Activated naive CD8-positive, alpha-beta T cell (primary cell): ENCODE measurements around the gene PAMR1.
"Not testable (repeated sequence)": the region's sequence is repeated elsewhere in the genome, so short reads cannot be mapped to it uniquely, and the experiment has no call there.

Experiments
- H3K27ac Mint-ChIP-seq: one replicate; pipeline ENCODE4 v1.8.0; 2021; ENCODE audit warnings: mixed read lengths
- H3K27me3 Mint-ChIP-seq: one replicate; pipeline ENCODE4 v1.8.0; 2021; ENCODE audit warnings: mixed read lengths
- H3K36me3 Mint-ChIP-seq: one replicate; pipeline ENCODE4 v1.8.0; 2021; ENCODE audit warnings: mixed read lengths
- H3K4me1 Mint-ChIP-seq: one replicate; pipeline ENCODE4 v1.8.0; 2021; ENCODE audit warnings: low read depth, mixed read lengths
- H3K4me3 Mint-ChIP-seq: one replicate; pipeline ENCODE4 v1.8.0; 2021; ENCODE audit warnings: mild to moderate bottlenecking, mixed read lengths
- H3K9me3 Mint-ChIP-seq: one replicate; pipeline ENCODE4 v1.8.0; 2021; ENCODE audit warnings: low read depth, mixed read lengths

Gene PAMR1

DNA sequence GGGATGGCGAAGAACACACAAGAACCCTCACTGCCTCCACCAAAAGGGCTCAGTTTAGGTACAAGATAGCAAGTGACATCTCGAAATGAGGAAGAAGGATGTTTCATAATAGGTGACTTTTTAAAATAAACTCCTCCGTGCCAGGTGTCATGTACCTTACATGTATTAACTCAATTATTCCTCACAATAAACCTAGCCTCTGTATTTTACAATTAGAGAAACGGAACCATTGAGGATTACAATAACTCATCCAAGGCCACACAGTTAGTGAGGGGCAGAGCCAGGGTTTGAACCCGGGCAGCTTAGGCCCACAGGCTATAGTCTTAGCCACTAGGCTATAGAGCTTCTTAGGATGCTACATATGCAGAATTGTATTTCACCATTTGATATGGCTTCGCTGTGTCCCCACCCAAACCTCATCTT is 965 bp upstream of the PAMR1 start:
- Mint-ChIP-seq H3K27ac (no peak overlapping the region), H3K9me3 (no peaks in the 10 kb centered on the region), H3K36me3 (peaks cover 2% of the 10 kb centered on the region), H3K27me3 (peaks cover 39% of the 10 kb centered on the region), H3K4me1 (peaks cover 4% of the 10 kb centered on the region), H3K4me3 (no peak overlapping the region)

DNA sequence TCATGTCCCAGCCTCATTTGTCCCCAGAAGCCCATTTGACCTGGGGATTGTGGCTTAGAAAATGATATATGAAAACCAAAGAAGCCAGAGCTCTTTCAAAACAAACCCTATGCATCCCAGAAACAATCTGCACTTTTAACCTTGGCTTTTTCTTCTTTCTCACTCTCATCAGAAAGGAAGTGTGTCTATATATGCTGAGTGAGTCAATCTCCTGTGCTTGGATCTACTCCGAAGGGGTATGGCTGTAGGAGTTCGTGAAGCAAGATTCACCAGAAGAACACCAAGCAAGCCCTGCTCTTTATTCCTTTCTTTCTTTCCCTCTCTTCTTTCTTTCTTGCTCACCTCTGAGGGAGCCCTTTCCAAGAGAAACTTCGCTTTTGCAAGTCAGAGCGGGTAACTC is 636 bp downstream of the PAMR1 start:
- no peaks in the 10 kb centered on the region for H3K9me3 Mint-ChIP-seq
- H3K36me3 Mint-ChIP-seq, result peaks cover 2% of the 10 kb centered on the region
- peaks cover 42% of the 10 kb centered on the region for H3K27me3 Mint-ChIP-seq
- peaks cover 4% of the 10 kb centered on the region for H3K4me1 Mint-ChIP-seq
- no peak overlapping the region for H3K4me3 Mint-ChIP-seq
- no peak overlapping the region for H3K27ac Mint-ChIP-seq

DNA sequence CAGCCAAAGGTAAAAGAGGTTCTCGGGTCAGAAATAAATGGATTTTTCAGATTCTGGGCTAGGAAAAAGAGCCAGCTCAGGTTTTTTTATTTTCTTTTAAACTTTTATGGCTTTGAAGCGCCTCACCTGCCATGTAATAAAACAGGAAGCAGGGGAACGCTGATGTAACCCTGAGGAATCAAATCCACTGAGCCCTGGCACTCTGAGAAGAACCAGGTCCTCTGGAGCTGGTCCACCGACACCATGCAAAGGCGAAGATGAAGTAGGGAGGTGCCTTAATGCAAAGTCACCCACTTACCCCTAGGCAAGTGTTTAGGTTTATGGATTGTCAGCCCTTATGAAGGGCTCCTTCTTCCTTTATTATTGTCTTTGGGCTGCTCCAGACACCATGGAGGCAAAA is 1.6 kb downstream of the PAMR1 start:
- H3K27ac Mint-ChIP-seq, result no peak overlapping the region
- H3K36me3 Mint-ChIP-seq, result peaks cover 2% of the 10 kb centered on the region
- peaks cover 40% of the 10 kb centered on the region for H3K27me3 Mint-ChIP-seq
- no peak overlapping the region for H3K4me3 Mint-ChIP-seq
- H3K4me1 Mint-ChIP-seq, result peaks cover 4% of the 10 kb centered on the region
- no peaks in the 10 kb centered on the region for H3K9me3 Mint-ChIP-seq

DNA sequence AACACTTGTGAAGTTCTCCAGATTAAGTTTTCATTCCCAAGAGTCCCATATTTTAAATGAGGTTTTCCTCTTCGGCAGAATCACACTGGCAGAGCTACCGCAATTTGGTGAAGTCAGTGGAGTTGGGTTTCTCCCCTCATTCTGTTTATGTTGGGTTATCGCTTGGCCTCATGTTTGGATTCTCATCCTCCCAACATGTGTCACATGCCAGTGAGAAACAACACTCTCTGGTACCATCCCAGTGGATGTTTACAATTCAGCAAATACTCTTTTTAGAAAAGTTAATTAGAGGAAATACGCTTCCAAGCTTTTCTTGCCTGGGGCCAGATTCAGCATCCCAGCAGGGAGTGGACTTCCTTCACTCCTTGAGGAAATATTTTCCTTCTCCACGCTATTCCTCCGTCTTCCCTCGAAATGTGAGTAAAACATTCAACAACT is 2.1 kb downstream of the PAMR1 start:
- H3K27me3 Mint-ChIP-seq, result peaks cover 42% of the 10 kb centered on the region
- H3K27ac Mint-ChIP-seq, result no peak overlapping the region
- H3K9me3 Mint-ChIP-seq, result no peaks in the 10 kb centered on the region
- H3K36me3 Mint-ChIP-seq, result peaks cover 2% of the 10 kb centered on the region
- H3K4me3 Mint-ChIP-seq, result no peak overlapping the region
- H3K4me1 Mint-ChIP-seq, result peaks cover 4% of the 10 kb centered on the region

DNA sequence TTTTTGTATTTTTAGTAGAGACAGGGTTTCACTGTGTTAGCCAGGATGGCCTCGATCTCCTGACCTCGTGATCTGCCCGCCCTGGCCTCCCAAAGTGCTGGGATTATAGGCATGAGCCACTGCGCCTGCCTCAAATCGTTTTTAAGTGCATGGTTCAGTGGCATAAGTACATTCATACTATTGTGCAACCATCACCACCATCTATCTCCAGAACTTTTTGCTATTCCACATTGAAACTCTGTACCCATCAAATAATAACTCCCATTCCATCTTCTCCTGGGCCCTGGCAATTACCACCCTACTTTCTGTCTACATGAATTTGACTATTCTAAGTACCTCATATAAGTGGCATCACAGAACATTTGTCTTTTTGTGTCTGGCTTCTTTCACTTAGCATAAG is 3.3 kb downstream of the PAMR1 start:
- peaks cover 43% of the 10 kb centered on the region for H3K27me3 Mint-ChIP-seq
- H3K27ac Mint-ChIP-seq, H3K9me3 Mint-ChIP-seq, H3K36me3 Mint-ChIP-seq, H3K4me3 Mint-ChIP-seq, H3K4me1 Mint-ChIP-seq: not testable (repeated sequence)

DNA sequence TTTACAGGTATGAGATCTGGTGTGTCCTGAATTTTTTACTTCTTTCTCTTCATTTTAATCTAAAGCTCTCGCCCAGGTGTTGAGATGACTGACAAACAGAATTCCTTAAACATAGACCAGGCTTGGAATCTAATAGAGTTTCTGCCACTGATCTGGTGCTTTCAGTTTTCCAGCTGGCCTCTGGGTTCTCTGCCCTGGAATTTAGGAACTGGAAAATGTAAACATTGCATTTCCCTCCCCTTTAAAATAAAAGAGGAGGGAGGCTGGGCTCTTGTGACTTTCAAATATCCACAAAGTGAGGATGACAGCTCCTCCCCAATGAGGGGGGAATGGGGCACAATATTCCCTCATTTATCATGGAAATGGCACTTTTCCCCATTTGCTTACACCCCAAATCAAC is 5.0 kb downstream of the PAMR1 start:
- peaks cover 2% of the 10 kb centered on the region for H3K36me3 Mint-ChIP-seq
- H3K27me3 Mint-ChIP-seq, result peaks cover 41% of the 10 kb centered on the region
- H3K27ac Mint-ChIP-seq, result no peak overlapping the region
- H3K9me3 Mint-ChIP-seq, result no peaks in the 10 kb centered on the region
- H3K4me1 Mint-ChIP-seq, result no peaks in the 10 kb centered on the region
- no peak overlapping the region for H3K4me3 Mint-ChIP-seq

DNA sequence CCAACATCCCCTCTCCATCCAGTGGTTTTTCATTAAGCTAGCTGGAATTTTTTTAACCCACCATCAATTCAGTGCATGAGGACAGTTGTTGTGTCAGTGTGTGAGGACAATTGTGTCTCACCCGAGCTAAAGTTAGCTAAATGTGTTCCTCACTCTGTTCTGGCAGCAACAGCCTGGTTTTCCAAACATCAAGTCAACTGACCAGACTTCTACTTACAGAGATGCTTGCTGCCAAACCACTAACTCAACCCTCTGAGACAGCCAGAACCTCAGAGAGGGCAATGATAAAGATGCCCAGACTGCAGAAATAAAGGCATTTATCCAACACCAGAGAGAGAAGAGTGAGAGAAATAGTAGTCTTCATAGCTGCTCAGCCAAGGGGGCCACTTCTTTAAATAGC is 6.7 kb downstream of the PAMR1 start:
- H3K4me1 Mint-ChIP-seq, result no peaks in the 10 kb centered on the region
- no peaks in the 10 kb centered on the region for H3K9me3 Mint-ChIP-seq
- peaks cover 37% of the 10 kb centered on the region for H3K27me3 Mint-ChIP-seq
- H3K27ac Mint-ChIP-seq, result no peak overlapping the region
- no peak overlapping the region for H3K4me3 Mint-ChIP-seq
- H3K36me3 Mint-ChIP-seq, result peaks cover 2% of the 10 kb centered on the region

DNA sequence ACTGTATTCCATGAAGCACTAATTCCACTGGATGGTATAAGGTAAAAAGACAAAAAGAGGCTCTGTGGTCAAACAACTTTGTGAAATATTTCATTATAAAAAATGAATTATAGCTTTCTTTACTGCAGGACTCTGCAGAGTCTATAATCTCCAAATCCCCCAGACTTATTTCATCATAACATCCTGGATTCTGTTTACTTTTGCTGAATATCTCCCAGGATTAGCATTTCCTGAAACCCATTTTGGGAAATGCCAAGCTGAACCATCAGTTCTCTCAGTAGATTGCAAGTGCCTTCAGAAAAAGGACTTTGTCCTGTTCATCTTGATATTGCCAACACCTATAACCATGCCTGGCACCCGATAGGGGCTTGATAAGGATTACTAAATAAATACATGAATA is 7.9 kb downstream of the PAMR1 start:
- Mint-ChIP-seq H3K9me3 (no peaks in the 10 kb centered on the region), H3K4me3 (no peak overlapping the region), H3K27me3 (peaks cover 33% of the 10 kb centered on the region), H3K4me1 (no peaks in the 10 kb centered on the region), H3K27ac (no peak overlapping the region), H3K36me3 (no peaks in the 10 kb centered on the region)

DNA sequence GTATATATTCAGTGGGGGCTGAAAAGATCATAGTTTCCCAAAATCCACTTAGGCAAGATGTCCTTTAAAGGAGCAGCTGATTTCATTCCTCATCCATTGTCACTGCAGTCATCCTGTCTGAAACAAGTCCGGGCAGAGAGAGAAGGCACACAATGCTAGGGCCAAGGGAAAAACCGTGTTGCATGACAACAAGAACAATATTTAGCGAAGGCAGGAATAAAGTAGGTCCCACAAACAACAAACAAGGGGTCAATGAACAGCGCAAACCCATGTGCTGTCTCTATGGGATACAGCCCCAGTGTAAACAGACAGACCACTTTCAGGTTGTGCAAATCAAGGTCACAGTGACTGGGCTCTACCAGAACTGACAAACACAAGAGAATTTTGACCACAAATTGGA is 9.0 kb downstream of the PAMR1 start:
- Mint-ChIP-seq H3K4me1 (no peaks in the 10 kb centered on the region), H3K27me3 (peaks cover 29% of the 10 kb centered on the region), H3K36me3 (no peaks in the 10 kb centered on the region), H3K27ac (no peak overlapping the region), H3K9me3 (no peaks in the 10 kb centered on the region), H3K4me3 (no peak overlapping the region)

DNA sequence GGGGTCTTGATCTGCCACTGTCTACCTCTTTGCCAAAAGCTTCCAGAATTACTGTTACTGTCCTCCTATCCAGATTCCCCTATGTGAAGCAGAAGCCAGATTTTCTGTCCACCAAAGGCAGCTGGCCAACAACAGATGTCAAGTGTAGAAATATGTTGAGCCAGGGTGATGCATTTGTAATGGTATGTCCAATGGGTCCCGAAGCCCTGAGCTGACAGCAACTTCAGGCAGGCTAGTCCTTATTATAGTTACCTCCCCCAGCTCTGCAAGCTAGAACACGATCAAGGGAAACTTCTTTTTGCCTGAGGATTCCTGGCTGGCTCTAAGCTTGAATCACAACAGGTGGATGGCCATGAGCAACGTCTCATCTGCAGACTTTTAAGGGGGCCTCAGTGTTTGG is 10.2 kb downstream of the PAMR1 start:
- no peak overlapping the region for H3K4me3 Mint-ChIP-seq
- H3K4me1 Mint-ChIP-seq, result no peaks in the 10 kb centered on the region
- H3K36me3 Mint-ChIP-seq, result no peaks in the 10 kb centered on the region
- no peaks in the 10 kb centered on the region for H3K9me3 Mint-ChIP-seq
- H3K27ac Mint-ChIP-seq, result no peak overlapping the region
- H3K27me3 Mint-ChIP-seq, result peaks cover 31% of the 10 kb centered on the region

DNA sequence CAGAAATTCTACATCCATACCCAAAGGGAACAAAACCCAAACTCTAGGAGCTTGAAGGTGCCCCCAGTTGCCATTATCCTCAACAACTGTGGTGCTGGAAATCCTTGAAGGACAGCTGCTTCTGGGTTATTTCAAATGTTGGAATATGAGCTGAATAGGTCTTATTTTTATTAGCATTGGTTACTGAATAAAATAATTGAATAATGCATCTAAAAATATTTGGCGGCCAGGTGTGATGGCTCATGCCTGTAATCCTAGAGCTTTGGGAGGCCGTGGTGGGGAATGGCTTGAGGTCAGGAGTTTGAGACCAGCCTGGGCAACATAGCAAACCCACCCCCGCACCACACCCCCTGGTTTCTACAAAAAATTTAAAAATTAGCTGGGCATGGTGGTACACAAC is 10.9 kb downstream of the PAMR1 start:
- Mint-ChIP-seq H3K4me1 (no peaks in the 10 kb centered on the region), H3K27me3 (peaks cover 28% of the 10 kb centered on the region), H3K9me3 (no peaks in the 10 kb centered on the region)

DNA sequence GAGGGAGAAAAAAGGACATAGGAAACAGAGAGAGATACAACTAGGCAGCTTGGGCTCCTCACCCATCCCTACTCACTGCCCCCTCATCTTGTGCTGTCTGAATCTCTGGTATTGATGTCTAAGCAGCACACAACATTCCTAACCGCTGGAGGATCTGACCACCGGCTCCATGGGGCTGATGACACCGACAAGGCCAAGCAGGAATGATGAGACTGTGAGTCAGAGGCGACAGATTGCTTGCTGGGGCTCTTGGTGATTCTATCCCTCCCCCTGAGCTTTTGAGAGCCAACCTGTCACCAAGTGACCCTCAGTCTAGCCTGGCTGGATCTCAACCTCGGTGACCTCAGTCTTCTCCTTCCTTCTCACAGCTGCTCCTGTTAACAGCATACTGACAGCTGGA is 13.8 kb downstream of the PAMR1 start:
- peaks cover 8% of the 10 kb centered on the region for H3K9me3 Mint-ChIP-seq
- peaks cover 3% of the 10 kb centered on the region for H3K36me3 Mint-ChIP-seq
- H3K4me3 Mint-ChIP-seq, result no peak overlapping the region
- no peak overlapping the region for H3K27ac Mint-ChIP-seq
- H3K4me1 Mint-ChIP-seq, result no peaks in the 10 kb centered on the region
- peaks cover 17% of the 10 kb centered on the region for H3K27me3 Mint-ChIP-seq

More for the DNA sequence above, 10.9 kb downstream of the PAMR1 start:
- H3K4me3 Mint-ChIP-seq, result no peak overlapping the region
- no peaks in the 10 kb centered on the region for H3K36me3 Mint-ChIP-seq
- no peak overlapping the region for H3K27ac Mint-ChIP-seq

DNA sequence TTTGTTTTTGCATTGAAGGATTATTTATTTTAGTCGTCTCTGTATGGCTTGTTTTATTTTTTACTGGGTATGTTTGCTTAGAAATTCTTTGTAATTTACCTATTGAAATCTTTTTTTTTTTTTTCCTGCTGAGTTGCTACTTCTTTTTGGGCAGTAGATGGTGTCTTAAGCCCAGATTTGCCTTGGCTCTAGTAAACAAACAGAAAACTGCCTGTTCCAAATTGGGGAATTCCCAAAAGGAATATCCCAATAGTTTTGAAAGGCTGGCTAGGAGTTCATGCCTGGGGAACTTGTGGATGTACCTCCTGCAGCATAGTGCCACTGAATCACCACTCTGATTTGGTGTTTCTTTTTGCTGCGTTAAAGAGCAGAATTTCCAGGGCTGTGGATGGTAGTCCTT is 17.7 kb downstream of the PAMR1 start:
- H3K4me1 Mint-ChIP-seq, result peaks cover 2% of the 10 kb centered on the region
- H3K36me3 Mint-ChIP-seq, result peaks cover 6% of the 10 kb centered on the region

DNA sequence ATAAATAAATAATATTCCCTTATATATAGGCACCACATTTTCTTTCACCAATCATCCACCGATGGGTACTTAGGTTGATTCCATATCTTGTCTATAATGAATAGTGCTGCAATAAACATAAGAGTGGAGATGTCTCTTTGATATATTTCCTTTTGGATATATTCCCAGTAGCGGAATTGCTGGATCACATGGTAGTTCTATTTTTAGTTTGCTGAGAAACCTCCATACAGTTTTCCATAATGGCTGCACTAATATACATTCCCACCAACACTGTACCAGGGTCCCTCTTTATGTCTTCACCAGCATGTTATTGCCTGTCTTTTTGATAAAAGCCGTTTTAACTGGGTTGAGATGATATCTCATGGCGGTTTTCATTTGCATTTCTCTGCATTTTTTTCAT is 23.6 kb downstream of the PAMR1 start:
- no peak overlapping the region for H3K4me3 Mint-ChIP-seq
- no peaks in the 10 kb centered on the region for H3K27me3 Mint-ChIP-seq
- peaks cover 3% of the 10 kb centered on the region for H3K36me3 Mint-ChIP-seq
- H3K27ac Mint-ChIP-seq, result no peak overlapping the region
- peaks cover 2% of the 10 kb centered on the region for H3K4me1 Mint-ChIP-seq
- H3K9me3 Mint-ChIP-seq, result peaks cover 10% of the 10 kb centered on the region

More for the DNA sequence above, 17.7 kb downstream of the PAMR1 start:
- Mint-ChIP-seq H3K4me3 (no peak overlapping the region), H3K27me3 (peaks cover 6% of the 10 kb centered on the region), H3K27ac (no peak overlapping the region), H3K9me3 (peaks cover 17% of the 10 kb centered on the region)

DNA sequence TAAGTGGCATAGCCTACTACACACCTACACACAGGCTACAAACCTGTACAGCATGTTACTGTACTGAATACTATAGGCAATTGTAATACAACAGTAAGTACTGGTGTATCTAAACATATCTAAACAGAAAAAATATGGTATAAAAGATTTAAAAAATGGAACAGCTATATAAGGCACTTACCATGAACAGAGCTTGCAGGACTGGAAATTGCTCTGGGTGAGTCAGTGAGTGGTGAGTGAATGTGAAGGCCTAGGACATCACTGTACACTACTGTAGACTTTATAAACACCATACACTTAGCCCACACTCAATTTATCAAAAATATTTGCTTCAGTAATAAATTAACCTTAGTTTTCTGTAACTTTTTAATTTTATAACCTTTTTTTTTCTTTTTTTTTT is 24.7 kb downstream of the PAMR1 start:
- no peaks in the 10 kb centered on the region for H3K36me3 Mint-ChIP-seq
- H3K27ac Mint-ChIP-seq, result no peak overlapping the region
- H3K27me3 Mint-ChIP-seq, result no peaks in the 10 kb centered on the region
- H3K4me3 Mint-ChIP-seq, result no peak overlapping the region
- H3K9me3 Mint-ChIP-seq, result peaks cover 8% of the 10 kb centered on the region
- H3K4me1 Mint-ChIP-seq, result peaks cover 1% of the 10 kb centered on the region

DNA sequence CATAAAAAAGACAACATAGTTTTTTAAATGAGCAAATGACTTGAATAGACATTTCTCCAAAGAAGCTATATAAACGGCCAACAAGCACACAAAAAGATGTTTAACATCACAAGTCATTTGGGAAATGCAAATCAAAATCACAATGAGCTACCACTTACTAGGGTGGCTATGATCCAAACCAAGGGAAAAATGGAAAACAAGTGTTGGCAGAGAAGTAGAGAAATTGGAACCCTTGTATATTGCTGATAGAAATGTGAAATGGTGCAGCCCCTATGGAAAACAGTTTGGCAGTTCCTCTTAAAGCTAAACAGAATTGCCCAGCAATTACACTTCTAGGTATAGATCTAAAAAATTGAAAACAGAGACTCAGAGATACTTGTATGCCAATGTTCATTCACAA is 29.0 kb downstream of the PAMR1 start:
- Mint-ChIP-seq H3K36me3 (no peaks in the 10 kb centered on the region), H3K4me3 (no peak overlapping the region), H3K4me1 (no peaks in the 10 kb centered on the region), H3K9me3 (no peaks in the 10 kb centered on the region), H3K27ac (no peak overlapping the region), H3K27me3 (peaks cover 4% of the 10 kb centered on the region)
